OCI-LY3 (cell line): ENCODE measurements around the gene UBE2D4.

Experiments used
- H2AFZ ChIP-seq: fragments of 200-600, 300-600 bp; shearing (Covaris generic); 2 replicates; pipeline ENCODE4 v1.6.0; 2014; ENCODE audit warnings: antibody characterized with exemption, low read depth, low read length
- H3K27ac ChIP-seq: fragments of 200-600, 300-600 bp; sonication (generic); 2 replicates; pipeline ENCODE4 v1.5.1; 2014; ENCODE audit warnings: mild to moderate bottlenecking, low read length, moderate library complexity, mixed read lengths
- H3K27me3 ChIP-seq: fragments of 200-600, 300-600 bp; sonication (generic); 2 replicates; pipeline ENCODE4 v1.6.1; 2014; ENCODE audit warnings: low read depth, low read length, mixed read lengths
- H3K36me3 ChIP-seq: fragments of 200-600, 300-600 bp; sonication (generic); replicated peaks from 2 replicates; pipeline ENCODE3; 2014; ENCODE audit warnings: low read depth, low read length, mixed read lengths
- H3K4me1 ChIP-seq: fragments of 300-600, 200-600 bp; sonication (generic); 2 replicates; pipeline ENCODE4 v1.6.1; 2014; ENCODE audit warnings: low read length, mixed read lengths
- H3K4me2 ChIP-seq: fragments of 200-600, 300-600 bp; sonication (generic); 2 replicates; pipeline ENCODE4 v1.6.1; 2014; ENCODE audit warnings: low read length, mixed read lengths
- H3K4me3 ChIP-seq: fragments of 300-600, 200-600 bp; sonication (generic); 2 replicates; pipeline ENCODE4 v1.5.1; 2014; ENCODE audit warnings: antibody characterized with exemption, mild to moderate bottlenecking, low read length, moderate library complexity
- H3K79me2 ChIP-seq: fragments of 300-600, 200-600 bp; shearing (Covaris generic); 2 replicates; pipeline ENCODE4 v1.6.1; 2014; ENCODE audit warnings: mild to moderate bottlenecking, low read length, mixed read lengths
- H3K9ac ChIP-seq: fragments of 300-600, 200-600 bp; shearing (Covaris generic); 2 replicates; pipeline ENCODE4 v1.6.0; 2014; ENCODE audit warnings: mild to moderate bottlenecking, low read length, moderate library complexity
- H3K9me3 ChIP-seq: fragments of 200-600, 300-600 bp; shearing (Covaris generic); 2 replicates; pipeline ENCODE4 v1.6.1; 2014; ENCODE audit warnings: low read length, mixed read lengths; ENCODE audit not compliant: insufficient read depth
- H4K20me1 ChIP-seq: fragments of 200-600, 300-600 bp; sonication (generic); 2 replicates; pipeline ENCODE4 v1.6.1; 2016; ENCODE audit warnings: low read length, mixed read lengths; ENCODE audit not compliant: insufficient read depth
- EZH2phosphoT487 ChIP-seq: fragments of 200-600 bp; shearing (Covaris generic); IDR thresholded peaks from 2 replicates; pipeline ENCODE4 v1.6.1; 2018; ENCODE audit warnings: antibody characterized with exemption, mixed run types, low read depth
- TF ChIP-seq, protein P1 (sequence below): fragments of 200-600, 300-600 bp; sonication (generic); IDR thresholded peaks from 2 replicates; pipeline ENCODE4 v1.5.1; 2014; ENCODE audit warnings: antibody characterized with exemption, low read length, low read depth

The UBE2D4 gene

DNA sequence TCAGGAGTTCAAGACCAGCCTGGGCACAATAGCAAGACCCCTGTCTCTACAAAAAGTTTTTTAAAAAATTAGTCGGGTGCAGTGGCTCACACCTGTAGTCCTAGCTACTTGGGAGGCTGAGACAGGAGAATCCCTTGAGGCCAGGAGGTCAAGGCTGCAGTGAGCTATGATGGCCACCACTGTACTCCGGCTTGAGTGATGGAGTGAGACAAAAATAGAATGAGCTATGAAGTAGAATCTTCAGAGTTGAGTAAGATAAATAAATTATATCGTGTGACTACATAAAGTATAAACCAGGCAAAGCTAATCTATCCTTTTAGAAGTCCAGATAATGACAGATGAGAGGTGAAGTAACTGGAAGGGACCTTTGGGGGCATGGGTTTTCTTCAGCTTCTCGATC, 41.6 kb upstream of the UBE2D4 start:
- no peak overlapping the region for H2AFZ ChIP-seq
- no peak overlapping the region for H3K9ac ChIP-seq
- H4K20me1 ChIP-seq = no peaks in the 10 kb centered on the region; the same call in 1 of the 2 replicates
- no peaks in the 10 kb centered on the region for H3K27me3 ChIP-seq
- peaks cover 15% of the 10 kb centered on the region for H3K36me3 ChIP-seq
- H3K4me3 ChIP-seq = no peak overlapping the region
- no peak overlapping the region for H3K27ac ChIP-seq
- H3K79me2 ChIP-seq = peaks cover 5% of the 10 kb centered on the region; the same call in 1 of the 2 replicates
- TF ChIP-seq EZH2phosphoT487 = no peak
- TF ChIP-seq, protein P1, sequence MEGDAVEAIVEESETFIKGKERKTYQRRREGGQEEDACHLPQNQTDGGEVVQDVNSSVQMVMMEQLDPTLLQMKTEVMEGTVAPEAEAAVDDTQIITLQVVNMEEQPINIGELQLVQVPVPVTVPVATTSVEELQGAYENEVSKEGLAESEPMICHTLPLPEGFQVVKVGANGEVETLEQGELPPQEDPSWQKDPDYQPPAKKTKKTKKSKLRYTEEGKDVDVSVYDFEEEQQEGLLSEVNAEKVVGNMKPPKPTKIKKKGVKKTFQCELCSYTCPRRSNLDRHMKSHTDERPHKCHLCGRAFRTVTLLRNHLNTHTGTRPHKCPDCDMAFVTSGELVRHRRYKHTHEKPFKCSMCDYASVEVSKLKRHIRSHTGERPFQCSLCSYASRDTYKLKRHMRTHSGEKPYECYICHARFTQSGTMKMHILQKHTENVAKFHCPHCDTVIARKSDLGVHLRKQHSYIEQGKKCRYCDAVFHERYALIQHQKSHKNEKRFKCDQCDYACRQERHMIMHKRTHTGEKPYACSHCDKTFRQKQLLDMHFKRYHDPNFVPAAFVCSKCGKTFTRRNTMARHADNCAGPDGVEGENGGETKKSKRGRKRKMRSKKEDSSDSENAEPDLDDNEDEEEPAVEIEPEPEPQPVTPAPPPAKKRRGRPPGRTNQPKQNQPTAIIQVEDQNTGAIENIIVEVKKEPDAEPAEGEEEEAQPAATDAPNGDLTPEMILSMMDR = no peak
- no peaks in the 10 kb centered on the region for H3K9me3 ChIP-seq
- no peak overlapping the region for H3K4me2 ChIP-seq
- H3K4me1 ChIP-seq = no peaks in the 10 kb centered on the region

DNA sequence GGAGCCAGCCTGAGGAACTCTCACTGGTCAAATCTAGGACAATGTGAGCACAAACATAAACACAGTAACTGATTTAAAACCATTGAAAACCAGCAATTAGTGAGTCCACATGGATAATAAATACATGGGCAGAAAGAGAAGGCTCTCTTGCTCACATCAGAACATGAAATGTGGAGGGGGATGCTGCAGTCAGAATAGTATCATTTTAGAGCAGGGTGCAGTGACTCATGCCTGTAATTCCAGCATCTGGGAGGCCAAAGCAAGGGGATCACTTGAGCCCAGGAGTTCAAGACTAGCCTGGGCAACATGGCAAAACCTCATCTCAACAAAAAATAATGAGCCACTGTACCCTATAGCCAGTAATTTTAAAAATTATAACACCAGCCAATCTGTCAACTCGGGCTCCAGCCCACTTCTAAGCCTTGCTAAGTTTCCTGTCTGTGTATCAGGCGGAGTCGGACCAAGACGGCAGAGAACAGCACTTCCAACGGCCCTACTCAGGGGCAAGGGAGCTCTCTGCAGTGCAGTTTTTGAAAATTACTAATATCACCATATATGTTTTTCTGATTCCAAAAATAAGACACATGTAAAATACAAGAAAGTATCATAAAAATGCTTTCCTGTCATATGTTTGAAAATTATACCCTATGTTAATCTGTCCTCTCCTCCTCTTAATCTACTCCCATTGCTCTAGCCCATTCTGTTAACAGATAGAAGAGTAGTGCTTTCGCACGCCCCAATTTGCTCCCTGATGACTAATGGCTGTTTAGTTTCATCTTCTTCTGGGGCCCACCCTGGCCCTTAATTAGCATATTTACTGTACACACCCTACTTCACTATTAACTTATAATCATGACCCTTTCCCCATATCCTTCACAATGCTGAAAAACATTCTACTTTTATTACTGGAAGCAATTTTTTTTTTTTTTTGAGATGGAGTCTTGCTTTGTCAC, 37.0 kb upstream of the UBE2D4 start:
- Histone ChIP-seq H3K4me1 (no peaks in the 10 kb centered on the region), H3K79me2 (peaks cover 30% of the 10 kb centered on the region), H4K20me1 (no peaks in the 10 kb centered on the region; the same call in 1 of the 2 replicates), H3K9ac (no peak overlapping the region), H3K9me3 (no peaks in the 10 kb centered on the region), H2AFZ (no peak overlapping the region), H3K36me3 (no peaks in the 10 kb centered on the region), H3K27me3 (no peaks in the 10 kb centered on the region), H3K4me2 (no peak overlapping the region), H3K27ac (no peak overlapping the region), H3K4me3 (no peak overlapping the region)
- no peak for TF ChIP-seq EZH2phosphoT487
- TF ChIP-seq, protein P1 = no peak

DNA sequence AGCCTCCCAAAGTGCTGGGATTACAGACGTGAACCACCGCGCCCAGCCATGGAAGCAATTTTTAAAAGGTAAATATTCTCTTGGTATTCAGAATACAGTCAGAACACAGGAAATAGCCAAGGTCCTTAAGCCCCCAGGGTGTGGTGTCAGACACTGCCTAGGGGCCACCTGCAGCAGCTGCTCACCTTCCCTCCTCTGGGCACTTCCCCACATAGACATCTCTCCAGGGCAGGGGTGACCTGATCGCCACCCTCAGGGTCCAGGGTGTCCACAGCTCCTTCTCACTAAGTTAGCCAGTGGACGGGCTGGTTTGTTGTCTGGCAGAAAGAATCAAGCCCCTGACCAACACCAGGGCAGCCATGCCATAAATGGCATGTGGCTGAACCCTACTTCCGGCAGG, 35.8 kb upstream of the UBE2D4 start:
- no peak overlapping the region for H3K4me2 ChIP-seq
- H3K4me1 ChIP-seq = no peaks in the 10 kb centered on the region
- H3K27ac ChIP-seq = no peak overlapping the region
- H3K9ac ChIP-seq = no peak overlapping the region
- H3K4me3 ChIP-seq = no peak overlapping the region
- no peak overlapping the region for H2AFZ ChIP-seq
- H3K79me2 ChIP-seq = peaks cover 37% of the 10 kb centered on the region
- no peaks in the 10 kb centered on the region; the same call in 1 of the 2 replicates for H4K20me1 ChIP-seq
- TF ChIP-seq, protein P1 = no peak
- TF ChIP-seq EZH2phosphoT487 = no peak
- no peaks in the 10 kb centered on the region for H3K9me3 ChIP-seq
- no peaks in the 10 kb centered on the region for H3K27me3 ChIP-seq
- H3K36me3 ChIP-seq = no peaks in the 10 kb centered on the region
